ENCODE results near the gene CDON.

CDON gene

GRCh38 chr11:126083829-126084607 lies 21.4 kb upstream of the CDON start:
- no peak for DNase-seq (ENCODE audit: low read depth)

GRCh38 chr11:126082251-126083109 lies 19.8 kb upstream of the CDON start:
- DNase-seq (ENCODE audit: low read depth) = no peak

DNA sequence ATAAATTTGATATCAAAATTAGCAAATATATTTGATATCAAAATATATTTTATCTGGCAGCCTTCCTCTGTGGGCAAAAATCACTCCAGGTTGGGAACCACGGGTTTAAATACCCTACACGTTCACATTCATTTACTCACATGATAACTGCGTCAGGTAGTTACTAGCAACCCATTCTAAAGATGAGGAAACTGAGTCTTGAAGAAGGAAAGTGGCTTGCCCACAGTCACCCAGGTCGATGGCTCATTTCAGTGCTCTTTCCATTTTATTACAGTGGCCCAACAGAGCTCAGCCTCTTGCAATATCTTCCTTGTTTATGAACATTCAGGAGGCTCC lies 19.2 kb upstream of the CDON start:
- DNase-seq (ENCODE audit: low read depth) = no peak

- no peak for DNase-seq (ENCODE audit: low read depth)
These were observed 17.7 kb upstream of the CDON start for GRCh38 chr11:126080161-126080941.

DNA sequence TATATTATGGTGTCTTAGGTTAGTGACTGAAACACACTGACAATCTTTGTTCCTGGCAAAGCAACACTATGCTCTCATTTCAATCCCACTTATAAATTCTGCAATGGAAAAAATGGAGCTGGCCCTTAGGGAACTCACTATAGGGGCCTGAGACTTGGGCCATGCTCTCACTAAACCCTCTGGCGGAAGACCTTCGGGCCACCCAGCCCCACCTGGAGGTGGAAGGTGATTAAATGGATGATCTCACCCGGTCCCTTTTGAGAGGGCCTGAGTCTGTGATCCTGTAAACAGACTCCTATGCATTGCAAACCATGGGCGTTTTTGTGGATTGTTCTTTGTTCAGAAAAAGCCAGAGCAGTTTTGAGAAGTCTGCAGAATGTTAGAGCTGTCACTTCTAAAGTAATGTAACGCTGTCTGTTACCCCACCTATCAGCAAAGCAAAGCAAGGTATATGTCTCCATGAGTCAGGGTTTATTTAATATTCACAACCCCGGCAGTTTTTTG lies 17.0 kb upstream of the CDON start:
- DNase-seq (ENCODE audit: low read depth) = no peak

DNA sequence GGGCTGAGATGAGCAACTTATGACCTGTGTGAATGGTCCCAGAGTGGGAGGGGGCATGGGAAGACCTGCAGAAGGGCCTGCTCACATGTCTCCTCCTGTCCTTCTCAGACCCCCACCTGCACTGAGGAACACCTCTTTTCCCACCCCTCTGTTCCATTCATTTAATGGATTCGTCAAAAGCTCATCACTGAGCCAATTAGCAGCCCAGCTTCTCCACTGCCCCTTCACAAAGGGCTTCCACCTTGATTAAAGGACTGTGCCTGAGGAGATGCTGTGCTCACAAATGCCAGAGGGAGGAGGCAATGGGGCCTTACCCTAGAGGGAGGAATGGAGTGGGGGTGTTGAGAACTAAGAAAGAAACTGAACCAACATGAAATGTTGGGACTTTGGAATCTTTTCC lies 14.0 kb upstream of the CDON start:
- DNase-seq (ENCODE audit: low read depth) = no peak

GRCh38 chr11:126072801-126073594 lies 10.3 kb upstream of the CDON start:
- no peak for DNase-seq (ENCODE audit: low read depth)

DNA sequence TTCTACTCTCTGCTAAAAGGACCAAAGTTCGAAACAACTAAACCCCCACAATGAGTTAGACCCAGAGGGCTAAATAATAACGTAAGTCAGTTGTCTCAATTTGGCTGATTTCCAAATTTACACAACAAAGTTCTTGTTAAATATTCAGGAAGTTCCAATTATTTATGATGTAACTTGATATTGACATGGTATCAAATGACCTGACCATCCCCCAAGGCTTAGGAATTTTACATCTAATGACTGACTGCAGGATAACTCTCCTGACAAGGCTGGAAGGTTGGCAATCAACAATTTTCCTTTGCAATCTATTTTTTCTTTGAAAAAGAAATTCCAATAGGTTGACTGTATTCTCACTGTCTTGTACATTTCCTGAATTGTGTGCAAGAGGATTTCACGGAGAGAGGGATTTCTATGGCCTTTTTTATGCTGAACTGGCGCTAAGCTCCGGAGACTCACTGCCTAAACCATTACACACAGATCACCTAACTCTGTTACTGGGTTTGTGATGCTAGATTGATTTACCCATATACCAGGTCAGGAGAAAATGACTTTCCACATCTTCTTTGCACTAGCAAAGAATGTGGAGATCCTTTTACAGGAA lies 9.6 kb upstream of the CDON start:
- DNase-seq (ENCODE audit: low read depth) = no peak

- DNase-seq (ENCODE audit: low read depth) = no peak
These were observed 814 bp upstream of the CDON start for GRCh38 chr11:126063507-126063852.

GRCh38 chr11:126061707-126062678 lies 673 bp downstream of the CDON start:
- DNase-seq (ENCODE audit: low read depth) = no peak

DNA sequence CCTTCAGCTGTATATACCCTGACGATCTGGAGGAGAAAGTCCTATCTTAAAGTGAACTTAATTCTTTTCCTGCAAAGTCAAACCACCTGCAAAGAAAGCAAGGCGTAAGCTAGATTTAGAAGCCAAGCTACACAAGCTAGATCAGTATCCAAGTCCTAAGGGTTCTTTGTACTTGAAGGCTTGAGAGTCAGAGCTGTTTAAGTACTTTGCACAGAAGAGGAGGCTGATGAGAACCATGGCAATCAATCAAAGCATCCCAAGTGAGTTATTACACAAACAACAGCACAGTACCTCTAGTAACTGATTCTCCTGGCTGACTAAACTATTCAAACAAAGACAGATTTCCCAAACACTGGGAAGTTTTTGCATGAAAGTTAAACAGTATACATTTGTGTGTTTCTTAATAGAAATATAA lies 1.9 kb downstream of the CDON start:
- DNase-seq (ENCODE audit: low read depth) = no peak

DNA sequence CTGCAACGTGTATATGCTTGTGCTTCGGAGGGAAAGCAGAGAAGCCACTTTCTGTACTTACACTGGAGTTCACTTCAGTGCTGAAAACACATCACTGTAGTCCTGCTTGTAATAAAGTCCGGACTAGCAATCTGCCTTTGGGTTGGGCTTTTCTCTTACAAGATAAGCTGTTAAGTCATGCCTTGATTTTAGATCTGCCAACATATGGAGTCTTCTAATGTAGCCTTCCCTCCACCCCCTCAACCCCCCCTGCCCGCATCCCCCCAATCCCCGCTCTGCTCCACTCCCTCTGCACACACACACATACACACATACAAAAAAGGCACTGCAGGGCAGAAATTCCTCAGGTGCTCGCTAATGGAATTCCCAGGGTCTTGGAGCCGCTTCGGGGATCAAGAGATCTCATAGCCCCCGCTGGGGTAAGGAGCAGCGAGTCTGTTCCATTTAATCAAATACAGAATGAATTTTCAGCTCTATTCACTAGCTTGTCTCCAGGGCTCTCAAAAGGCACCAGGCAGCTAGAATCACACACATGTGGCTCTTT lies 3.4 kb downstream of the CDON start:
- DNase-seq (ENCODE audit: low read depth) = no peak

DNA sequence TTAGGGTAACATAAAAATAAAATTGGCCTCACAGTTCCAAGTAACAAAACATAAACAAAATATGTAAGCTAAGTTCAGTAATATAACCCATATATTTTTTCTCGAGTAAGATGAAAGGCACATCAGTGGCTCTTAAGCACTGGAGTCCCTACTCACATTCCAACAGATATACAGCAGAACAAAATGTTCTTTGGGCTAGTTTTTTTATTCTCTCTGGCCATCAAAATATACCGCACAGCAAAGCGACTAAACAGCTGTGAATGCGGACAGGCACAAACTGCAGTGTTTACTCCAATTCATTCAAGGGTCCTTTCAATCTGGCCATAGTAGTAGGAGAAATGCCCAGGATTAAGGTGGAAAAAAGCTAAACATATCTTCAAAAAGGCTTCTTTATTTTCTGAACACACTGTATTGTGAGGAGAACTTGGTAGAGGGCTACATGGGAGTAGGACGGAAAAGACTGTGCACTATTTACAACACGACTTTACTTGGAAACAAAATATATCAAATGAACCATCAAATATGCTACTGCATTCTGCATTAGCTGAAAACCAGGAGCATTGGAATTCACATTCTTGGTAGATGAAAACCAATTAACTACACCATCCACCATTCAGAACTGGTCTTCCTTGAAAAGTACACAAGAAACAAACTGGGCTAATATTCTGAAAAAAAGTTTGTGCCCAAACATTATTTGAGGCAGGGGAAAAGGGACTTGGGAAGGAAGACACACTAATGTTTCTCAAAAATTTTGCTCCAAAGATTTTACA lies 4.4 kb downstream of the CDON start:
- no peak for DNase-seq (ENCODE audit: low read depth)

DNA sequence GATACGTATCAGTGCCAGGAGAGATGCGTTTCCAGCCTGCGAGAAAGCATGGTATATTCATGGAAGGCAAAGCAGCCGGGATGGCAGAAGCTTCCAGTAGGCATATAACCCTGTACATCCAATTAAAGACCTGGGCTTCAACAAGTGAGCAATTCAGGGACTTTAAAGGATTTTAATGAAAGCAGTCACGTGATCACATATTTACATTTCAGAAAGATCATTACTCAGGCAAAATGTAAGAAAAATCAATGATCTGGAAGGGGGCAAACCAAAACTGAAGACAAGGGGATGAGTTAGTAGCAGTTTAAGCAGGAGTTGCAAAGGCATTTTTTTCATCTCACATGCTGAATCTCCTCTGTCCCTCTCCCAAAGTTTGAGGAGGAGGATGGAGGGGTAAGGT lies 7.8 kb downstream of the CDON start:
- no peak for DNase-seq (ENCODE audit: low read depth)

DNA sequence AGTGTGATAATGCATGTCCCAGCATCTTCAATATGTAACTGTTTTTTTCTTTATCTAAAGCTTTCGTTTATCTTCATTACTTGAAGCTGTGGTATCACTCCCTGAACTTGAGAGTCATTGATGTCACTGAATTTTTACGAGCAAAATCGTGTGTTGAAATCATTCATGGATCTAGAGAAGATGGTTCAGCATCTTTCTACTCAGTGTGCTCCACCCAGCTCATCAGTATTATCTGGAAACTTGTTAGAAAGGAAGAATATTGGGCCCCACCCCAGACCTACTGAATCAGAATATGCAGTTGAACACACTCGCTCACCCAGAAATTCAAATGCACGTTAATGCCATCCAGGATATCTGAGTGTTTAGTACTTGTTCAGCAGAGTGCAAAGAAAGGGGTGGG lies 8.3 kb downstream of the CDON start:
- DNase-seq (ENCODE audit: low read depth) = no peak

DNA sequence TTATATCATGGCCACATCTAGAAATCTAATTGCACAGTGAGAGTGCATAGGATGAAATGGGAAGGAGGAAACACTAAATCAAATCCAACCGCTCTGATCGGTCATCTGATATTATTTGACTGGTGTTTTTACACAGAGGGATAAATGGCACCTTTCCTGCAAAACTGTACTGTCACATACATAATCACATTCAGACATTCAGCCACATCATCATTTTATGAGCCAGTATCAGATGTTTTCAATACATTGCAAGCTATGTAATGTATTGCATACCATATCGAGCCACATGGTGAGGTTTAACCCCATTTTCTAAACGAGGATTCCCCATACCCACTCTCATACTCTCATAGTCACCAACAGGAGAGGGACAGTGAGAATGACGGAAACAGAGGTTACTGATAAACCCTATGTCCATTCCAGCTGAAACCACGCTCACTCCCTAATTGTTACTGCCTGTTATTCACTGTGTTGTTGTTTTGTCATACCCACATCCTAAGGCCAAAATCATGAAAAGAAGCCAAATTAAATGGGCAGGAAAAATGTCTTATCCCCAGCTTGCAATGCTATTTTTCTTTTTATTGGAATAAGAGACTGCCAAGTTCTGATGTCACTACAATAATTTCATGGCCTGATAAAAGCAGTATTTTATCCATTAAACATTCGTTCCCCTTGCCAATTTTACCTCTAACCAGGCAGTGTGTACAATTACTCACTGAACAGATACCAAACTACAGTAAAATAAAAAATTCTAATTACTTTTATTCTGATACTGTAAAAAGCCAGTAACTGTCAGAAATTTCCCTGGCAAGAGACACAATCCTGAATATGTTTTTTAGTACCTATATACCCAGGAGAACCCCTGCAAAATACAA lies 9.0 kb downstream of the CDON start:
- DNase-seq (ENCODE audit: low read depth) = no peak

DNA sequence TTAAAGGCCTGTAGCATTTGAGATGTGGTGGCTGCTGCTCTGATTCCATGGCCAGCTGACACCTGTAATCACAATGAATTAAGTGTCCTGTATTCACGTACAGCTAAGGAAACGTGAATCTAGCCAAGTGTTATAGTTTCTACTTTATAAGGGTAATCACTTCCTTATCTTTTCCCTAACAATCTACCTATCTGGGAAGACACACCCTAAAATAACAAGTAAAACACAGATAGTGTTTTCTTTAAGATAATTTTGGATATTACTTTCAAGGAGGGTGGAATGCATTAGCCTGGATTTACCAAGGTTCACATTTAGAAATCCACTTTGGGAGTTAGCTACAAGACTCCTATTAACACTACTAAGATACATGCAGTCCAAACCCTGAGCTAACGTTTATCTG lies 11.5 kb downstream of the CDON start:
- no peak for DNase-seq (ENCODE audit: low read depth)

DNA sequence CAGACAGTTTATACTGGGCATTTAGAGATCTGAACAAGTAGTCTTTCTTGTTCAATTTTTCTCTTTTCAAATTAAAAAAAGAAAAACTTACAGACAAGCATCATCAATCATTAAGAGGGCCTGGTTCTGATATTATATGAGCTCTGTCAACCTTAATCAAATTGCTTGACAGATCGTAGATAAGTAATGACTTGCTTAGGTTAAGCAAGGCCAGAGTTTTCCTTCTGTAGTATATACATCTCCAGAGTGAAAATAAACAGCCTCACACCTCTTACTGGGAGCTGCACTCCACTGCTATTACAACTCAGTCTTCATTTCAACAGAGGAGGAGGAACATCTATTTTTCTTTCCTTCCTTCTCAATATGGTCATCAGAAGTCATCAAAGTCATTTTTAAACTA lies 13.5 kb downstream of the CDON start:
- DNase-seq (ENCODE audit: low read depth) = no peak

Measured in GM04503 (cell line).